AG08395 (cell line): Measurements from ENCODE around the gene ACIN1.

Source experiments
- DNase-seq: peaks from one replicate; pipeline ENCODE4 v3.0.0; 2012; ENCODE audit warnings: mixed read lengths, low spot score

ACIN1 gene

GRCh38 chr14:23104591-23105347, 9.8 kb upstream of the ACIN1 start, which contains the start of gene CIROP:
CIROP (minus strand) TSS chr14:23104989; CDS start chr14:23104920, 69 bp downstream.
- no peak for DNase-seq

GRCh38 chr14:23104070-23104590, 9.2 kb upstream of the ACIN1 start:
- DNase-seq, result no peak

GRCh38 chr14:23103581-23103980, 8.6 kb upstream of the ACIN1 start:
- no peak for DNase-seq

GRCh38 chr14:23102801-23103200, 7.9 kb upstream of the ACIN1 start:
- DNase-seq, result no peak

- no peak for DNase-seq
These were observed 7.2 kb upstream of the ACIN1 start for GRCh38 chr14:23101986-23102625.

- no peak for DNase-seq
These were observed 6.5 kb upstream of the ACIN1 start for GRCh38 chr14:23101213-23101970.

- DNase-seq, result no peak
These were observed 4.4 kb upstream of the ACIN1 start for GRCh38 chr14:23099212-23099861.

GRCh38 chr14:23097786-23098185, 2.9 kb upstream of the ACIN1 start:
- no peak for DNase-seq

GRCh38 chr14:23095196-23096108, 516 bp upstream of the ACIN1 start, which contains the start of gene C14orf119:
C14orf119 (plus strand) TSS chr14:23095505; CDS start chr14:23097659, 2,154 bp downstream.
- DNase-seq, result peak; percentile 100

GRCh38 chr14:23093991-23094665, 808 bp downstream of the ACIN1 start:
- no peak for DNase-seq

GRCh38 chr14:23093526-23093925, 1.4 kb downstream of the ACIN1 start:
- no peak for DNase-seq

- no peak for DNase-seq
These were observed 1.8 kb downstream of the ACIN1 start for GRCh38 chr14:23093104-23093503.

- DNase-seq, result no peak
These were observed 3.4 kb downstream of the ACIN1 start for GRCh38 chr14:23091294-23092225.

GRCh38 chr14:23090254-23090636, 4.7 kb downstream of the ACIN1 start:
- no peak for DNase-seq

GRCh38 chr14:23089498-23090253, 5.3 kb downstream of the ACIN1 start:
- DNase-seq, result no peak

- DNase-seq, result no peak
These were observed 8.4 kb downstream of the ACIN1 start for GRCh38 chr14:23086565-23086964.

GRCh38 chr14:23085458-23085857, 9.5 kb downstream of the ACIN1 start:
- DNase-seq, result no peak

GRCh38 chr14:23080474-23080873, 14.5 kb downstream of the ACIN1 start:
- DNase-seq, result no peak
